HG02759 (cell line): ENCODE results near the gene TANGO2.

Experiments
- ATAC-seq: cut with Tn5 transposase; IDR thresholded peaks from one replicate; pipeline ENCODE4 v1.9.1; 2021; ENCODE audit warnings: mild to moderate bottlenecking, moderate library complexity; ENCODE audit not compliant: unreplicated experiment

Gene TANGO2, protein sequence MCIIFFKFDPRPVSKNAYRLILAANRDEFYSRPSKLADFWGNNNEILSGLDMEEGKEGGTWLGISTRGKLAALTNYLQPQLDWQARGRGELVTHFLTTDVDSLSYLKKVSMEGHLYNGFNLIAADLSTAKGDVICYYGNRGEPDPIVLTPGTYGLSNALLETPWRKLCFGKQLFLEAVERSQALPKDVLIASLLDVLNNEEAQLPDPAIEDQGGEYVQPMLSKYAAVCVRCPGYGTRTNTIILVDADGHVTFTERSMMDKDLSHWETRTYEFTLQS

GRCh38 chr22:20020533-20021195 is at the start of gene TANGO2:
TSS of gene TANGO2 (plus strand) at chr22:20021110. CDS start at chr22:20036799, 15,689 bp downstream.
- ATAC-seq: peak; percentile 79

- no peak for ATAC-seq
Measured at GRCh38 chr22:19971276-19972124, 49.4 kb upstream of the TANGO2 start.

GRCh38 chr22:19972251-19972650 is 48.7 kb upstream of the TANGO2 start:
- ATAC-seq: no peak

DNA sequence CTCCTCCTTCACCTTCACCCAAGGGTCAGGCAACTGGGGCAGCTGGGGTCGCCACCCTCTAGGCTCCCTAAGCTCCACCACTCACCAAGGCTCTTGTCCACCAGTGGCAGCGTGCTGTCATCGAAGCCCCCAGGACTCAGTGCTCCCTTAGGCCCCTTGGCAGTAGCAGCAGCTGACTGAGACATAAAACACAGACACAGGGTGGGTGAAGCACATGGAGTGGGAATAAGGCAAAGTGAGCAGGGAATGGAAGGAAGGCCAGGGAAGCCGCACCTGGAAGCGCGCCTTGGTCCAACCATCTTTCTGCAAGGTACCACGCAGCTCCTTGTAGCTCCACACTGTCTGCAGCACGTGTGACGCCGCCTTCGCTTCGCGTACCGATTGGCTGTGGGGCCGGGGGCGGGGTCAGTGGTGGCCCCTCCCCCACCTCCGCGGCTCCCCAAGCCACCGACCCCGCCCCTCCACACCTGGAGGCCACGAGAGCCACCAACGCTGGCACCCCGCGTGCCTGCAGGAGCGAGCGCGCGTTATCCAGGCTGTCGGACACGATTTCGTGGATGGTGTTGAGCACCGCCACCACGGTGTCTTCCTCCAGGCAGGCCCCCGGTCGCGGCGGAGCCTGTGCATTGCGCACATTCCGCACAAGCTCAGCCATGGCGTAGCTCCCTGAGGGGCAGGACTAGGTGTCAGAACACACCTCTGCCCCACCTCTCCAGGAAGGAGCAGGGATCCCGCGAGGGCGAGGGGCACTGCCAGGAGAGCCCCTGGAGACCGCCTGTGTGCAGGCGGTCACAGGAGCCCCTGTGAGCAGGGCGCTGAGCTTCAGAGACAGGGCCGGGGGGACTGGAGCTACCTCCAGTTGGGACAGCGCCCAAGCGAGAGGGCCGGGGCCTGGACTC is 48.0 kb upstream of the TANGO2 start:
- no peak for ATAC-seq

DNA sequence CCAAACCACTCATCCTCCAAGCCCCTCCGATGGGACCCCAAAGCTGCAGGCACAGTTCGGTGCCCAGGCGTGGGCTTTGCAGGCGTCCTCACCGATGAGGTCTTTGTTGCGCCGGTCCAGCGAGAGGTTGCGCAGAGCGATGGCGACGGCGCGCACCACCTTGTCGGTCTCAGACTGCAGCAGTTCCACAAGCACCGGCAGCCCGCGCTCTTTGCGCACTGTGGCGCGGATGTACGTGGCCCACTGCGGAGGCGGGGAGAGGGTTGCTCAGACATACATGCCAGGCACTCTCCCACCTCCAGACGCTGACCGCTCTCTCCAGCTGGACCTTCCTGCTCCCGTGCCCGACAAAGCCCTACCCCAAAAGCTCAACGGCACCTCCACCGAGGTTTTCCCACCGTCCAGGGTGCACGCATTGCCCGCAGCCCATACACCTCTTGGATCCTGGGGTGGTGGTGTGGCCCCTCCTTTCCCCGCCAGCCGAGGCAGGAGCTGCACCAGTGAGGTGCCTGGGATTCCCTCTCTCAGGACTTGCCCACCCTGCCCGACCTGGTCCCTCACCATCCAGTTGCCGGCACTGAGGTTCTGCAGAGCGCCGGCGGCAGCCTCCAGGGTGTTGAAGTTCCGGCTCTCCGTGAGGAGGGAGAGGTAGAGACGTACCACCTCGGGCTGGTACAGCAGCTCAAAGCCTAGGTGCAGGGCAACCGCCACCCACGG is 47.2 kb upstream of the TANGO2 start:
- ATAC-seq: no peak

DNA sequence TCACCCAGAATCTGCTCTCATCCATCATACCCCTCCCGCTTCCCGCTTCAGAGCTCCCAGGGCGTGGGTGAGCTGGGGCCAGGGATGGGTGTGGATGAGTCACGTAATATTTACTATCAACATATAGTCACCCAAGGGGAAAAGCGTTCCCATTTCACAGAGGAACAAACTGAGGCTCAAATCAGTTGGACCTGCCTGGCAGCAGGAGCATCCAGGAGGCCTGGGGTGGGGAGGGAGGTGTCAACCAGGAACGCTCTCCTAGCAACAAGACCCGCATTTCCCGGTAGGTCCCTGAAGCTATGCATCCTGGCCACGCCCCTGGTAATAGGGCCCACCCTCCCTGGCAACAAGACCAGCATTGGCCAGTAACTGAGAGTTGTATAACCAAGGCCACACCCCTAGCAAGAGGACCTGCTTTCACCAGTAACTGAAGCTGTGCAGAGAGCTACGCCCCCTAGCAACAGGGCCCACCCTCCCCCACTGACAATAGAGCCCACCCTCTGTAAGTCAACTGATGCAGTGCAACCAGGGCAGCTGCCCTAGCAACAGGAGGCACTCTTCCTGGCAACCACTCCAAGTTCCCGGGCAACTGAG is 46.5 kb upstream of the TANGO2 start:
- peak; percentile 50 for ATAC-seq

- no peak for ATAC-seq
Measured at GRCh38 chr22:19974935-19975706, 45.8 kb upstream of the TANGO2 start.

DNA sequence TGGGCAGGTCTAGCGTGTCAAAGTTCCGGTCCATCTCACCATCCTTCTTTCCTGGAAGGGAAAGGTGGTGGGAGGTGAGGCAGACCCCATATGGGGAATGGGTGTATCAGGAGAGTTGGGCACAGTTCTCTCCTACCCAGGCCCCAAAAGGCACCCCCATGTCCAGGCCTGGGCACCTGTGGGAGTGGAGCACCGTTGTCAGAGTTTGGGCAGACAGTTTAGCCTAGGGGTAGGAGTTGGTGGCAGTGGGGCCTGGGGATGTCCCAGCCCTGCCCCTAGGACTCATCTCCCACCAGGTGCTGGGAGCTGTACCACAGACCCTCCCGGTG is 45.2 kb upstream of the TANGO2 start:
- no peak for ATAC-seq

GRCh38 chr22:19976671-19977070 is 44.2 kb upstream of the TANGO2 start:
- no peak for ATAC-seq

DNA sequence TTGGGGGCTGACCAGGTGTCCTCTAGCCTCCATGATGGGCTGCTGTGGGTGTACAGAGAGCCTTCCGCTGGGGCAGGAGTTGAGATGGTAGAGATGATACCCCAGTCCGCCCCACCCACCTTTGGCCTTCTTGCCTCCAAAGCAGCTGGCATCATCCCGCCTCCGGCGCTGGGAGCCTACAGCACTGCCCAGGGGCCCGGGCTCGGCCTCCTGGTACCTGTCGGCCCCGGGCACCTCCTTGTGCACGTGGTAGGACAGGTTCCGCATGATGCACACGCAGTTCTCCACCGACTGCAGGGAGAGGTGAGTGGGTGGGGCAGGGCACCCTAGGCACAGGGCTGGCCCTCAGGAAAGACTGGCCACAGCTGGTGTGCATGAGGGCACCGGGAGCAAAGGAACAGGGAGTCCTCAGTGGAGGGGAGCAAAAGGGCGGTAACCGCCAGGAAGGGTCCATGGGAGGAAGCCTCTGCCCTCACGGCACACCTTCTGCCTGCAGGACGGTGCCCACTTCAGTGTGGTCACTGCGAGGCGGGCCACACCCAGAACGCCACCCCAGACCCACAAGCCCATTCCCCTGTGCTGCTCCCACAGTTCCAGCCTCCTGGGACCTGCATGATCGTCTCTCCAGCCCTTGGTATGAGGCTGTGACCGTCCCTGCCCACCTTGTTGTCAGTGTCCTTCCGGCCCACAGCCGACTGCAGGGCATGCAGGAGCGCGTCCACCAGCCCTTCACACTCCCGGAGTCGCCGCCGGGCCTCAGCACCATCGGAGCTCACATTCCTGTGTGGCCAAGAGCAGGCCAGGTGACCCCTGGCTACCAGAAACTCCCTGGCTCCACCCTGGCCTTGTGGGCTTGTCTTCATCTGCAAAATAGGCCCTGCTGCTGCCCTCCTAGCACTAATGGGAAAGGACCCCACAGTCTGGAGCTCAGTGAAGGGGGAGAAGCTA is 43.3 kb upstream of the TANGO2 start:
- ATAC-seq: no peak

DNA sequence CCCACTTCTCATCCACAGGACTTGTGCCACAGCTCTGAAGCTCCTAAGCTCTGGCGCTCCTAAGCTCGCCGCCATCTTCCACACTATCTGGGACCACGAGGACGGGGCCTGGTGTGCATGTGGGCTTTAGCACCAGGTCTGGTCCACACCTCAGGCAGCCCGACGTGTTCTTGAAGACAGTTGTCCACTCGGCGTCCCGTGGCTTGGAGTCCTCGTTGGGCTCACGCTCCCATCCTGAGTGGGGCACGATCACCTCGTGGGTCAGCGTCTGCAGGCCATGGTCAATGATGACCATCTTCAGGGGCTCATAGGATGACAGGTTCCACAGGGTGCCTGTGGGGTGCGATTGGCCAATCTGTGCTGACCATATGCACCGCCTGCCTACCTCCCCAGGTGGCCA is 42.2 kb upstream of the TANGO2 start:
- no peak for ATAC-seq

DNA sequence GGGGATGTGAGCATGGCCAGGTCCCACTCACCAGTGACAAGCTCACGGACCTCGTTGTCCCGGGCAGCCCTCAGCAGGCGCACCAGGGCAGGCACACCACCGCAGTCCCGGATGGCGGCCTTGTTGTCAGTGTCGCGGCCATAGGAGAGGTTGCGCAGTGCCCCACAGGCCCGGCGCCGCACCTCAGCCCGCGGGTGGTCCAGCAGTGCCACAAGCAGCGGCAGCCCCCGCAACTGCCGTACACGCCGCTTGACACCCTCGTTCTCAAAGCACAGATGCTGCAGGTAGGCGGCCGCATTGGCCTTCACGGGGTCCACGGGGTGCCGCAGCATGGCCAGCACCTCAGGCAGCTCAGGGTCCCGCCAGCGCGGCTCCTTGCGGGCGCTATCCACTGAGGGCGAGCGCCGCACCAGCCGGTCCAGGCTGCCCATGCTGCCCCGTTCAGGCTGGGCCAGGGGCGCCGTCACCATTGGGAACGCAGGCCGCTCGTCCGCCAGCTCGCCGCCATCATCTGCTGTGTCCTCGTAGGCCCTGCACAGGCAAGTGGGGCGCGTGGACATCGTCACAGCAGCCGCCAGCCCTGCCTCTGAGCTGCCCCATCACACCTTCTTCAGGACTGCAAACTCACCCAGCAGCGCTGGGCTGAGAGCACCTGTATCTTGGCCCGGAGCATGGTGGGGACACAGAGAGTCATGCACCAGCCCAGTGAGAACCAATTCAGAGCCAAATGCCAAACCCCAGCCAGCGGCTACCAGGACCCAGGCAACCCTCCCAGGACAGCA is 41.0 kb upstream of the TANGO2 start:
- no peak for ATAC-seq

DNA sequence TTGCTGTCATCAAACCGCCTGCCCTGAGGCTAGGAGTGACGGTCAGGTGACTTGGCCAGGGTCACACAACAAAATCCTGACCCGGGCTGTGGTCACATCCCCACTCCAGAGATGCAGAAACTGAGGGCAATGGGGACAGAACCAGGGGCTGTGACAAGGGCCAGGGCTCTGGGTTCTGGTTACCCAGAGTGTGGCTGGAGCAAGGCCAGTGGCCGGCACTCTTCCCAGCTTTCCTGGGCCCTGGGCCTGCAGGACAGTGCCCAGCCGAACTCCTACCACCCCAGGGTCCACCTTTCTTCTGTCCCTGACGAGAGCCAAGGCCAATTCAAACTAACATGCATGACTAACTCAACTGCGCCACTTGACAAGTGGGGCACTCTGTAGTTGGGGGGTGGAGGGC is 40.1 kb upstream of the TANGO2 start:
- no peak for ATAC-seq

DNA sequence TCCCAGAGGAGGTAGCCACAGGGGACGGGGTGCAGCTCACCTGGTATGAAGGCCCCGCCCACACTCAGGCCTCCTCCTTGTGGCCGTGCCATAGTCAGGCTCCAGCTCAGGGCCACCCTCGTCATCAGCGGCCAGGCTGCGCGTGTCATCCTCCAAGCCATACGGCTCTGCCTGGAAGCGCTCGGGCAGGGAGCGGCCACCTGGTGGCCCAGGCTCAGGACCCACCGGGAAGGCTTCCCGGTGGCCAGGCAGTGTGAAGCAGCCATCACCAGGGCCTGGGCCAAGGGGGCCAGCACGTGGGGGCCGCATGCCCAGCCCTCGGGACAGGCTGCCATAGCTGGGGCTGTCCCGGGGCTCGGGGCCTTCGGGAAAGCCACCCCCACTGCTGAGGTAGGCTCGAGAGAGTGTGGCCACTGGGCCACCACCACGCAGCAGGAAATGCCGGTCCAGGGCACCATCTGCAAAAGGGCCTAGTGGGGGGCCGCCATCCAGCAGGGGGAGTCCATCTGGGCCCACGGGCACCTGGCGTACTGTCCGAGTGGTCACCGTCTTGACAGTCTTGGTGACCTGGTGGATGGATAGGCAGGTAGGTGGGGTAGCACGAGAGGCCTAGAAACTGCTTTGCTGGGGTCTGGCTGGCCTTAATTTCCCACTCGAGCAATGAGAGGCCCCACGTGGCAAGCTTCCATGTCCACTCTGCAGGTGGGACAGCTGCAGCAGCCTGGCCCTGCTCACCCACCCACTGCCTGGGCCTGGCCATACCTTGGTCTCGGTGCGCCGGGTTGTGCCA is 39.5 kb upstream of the TANGO2 start:
- ATAC-seq: no peak

- ATAC-seq: no peak
Measured at GRCh38 chr22:19981961-19982920, 38.7 kb upstream of the TANGO2 start.
